ENCODE data around the gene SLC6A12.

DNA sequence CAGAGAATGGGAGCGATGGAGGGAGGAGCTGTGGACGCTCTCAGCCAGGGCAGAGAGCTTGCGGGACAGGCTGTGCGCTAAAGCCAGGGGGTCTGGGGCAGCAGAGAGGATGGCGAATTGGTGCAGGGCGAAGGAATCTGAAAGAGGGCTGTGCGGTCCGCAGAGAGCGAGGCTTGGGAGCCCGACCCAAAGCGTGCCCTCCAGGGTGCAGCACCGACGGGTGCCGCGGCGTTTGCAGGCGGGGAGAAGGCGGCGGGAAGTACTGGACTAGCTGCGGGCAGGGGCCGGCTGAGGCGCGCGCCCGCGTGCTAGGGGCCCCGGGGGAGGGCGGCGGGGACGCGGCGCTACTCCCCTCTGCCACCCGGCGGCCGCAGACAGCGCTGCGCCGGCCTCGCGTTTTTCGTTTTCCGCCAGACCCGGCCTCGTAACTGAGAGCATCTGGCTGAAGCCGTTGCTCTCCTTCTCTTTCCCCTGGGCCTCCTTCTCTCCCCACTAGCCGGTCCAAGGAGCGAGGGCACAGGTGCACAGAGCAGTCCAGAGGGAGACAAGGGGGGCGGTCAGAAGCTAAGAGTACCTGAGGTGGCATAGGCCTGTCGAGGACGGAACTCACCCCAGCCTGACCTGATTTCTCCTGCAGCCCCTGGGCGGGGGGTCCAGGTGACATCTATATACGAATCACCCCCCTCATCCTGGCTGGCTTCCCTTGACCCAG lies 24.9 kb downstream of the SLC6A12 start:
- TF ChIP-seq, protein P1, sequence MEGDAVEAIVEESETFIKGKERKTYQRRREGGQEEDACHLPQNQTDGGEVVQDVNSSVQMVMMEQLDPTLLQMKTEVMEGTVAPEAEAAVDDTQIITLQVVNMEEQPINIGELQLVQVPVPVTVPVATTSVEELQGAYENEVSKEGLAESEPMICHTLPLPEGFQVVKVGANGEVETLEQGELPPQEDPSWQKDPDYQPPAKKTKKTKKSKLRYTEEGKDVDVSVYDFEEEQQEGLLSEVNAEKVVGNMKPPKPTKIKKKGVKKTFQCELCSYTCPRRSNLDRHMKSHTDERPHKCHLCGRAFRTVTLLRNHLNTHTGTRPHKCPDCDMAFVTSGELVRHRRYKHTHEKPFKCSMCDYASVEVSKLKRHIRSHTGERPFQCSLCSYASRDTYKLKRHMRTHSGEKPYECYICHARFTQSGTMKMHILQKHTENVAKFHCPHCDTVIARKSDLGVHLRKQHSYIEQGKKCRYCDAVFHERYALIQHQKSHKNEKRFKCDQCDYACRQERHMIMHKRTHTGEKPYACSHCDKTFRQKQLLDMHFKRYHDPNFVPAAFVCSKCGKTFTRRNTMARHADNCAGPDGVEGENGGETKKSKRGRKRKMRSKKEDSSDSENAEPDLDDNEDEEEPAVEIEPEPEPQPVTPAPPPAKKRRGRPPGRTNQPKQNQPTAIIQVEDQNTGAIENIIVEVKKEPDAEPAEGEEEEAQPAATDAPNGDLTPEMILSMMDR (IDR thresholded peaks at IDR 0.05), result peak; percentile 63 to 88 (median 80)
- no peak for TF ChIP-seq POLR2A (IDR thresholded peaks at IDR 0.05)

Data from uterus (tissue), 2 donors.